A549 (cell line): ENCODE measurements around the gene FOXO1. TPM values are rescaled to one million over a fixed set of nuclear protein-coding genes. Genes with fewer than 3 reads are reported as not detected.

Experiments
- ATAC-seq, 2 experiments: fragments of 200-7000 bp in 1 of 2; fragments of >200 bp in 1 of 2; cut with Nextera tagmentation in 1 of 2; cut with Tn5 transposase in 1 of 2; 3 replicates each; pipeline versions ENCODE4 v1.8.0 to v1.9.1; 2018 to 2020; ENCODE audit warnings: mild to moderate bottlenecking in 1 of 2, moderate library complexity in 1 of 2
- CTCF ChIA-PET: fragments of 300-600 bp; sonication (Branson Sonifier 250); formaldehyde crosslinking; extraction: SDS; loops from one replicate; lab custom pipeline; 2021; ENCODE audit warnings: antibody characterized with exemption, inconsistent platforms; lab: Yijun Ruan, JAX
- POLR2A ChIA-PET: fragments of 350-600 bp; formaldehyde crosslinking; extraction: SDS; loops from one replicate; lab custom pipeline; 2021; ENCODE audit warnings: antibody characterized with exemption, inconsistent platforms; lab: Yijun Ruan, JAX
- DNase-seq, 2 experiments: peaks; one replicate each; pipeline versions ENCODE4 v3.0.0 to v3.0.0-alpha.2; 2011 to 2016; ENCODE audit warnings: low read depth in 1 of 2, low spot score in 1 of 2
- FAIRE-seq: peaks from 2 replicates; lab custom pipeline; 2011; peaks lifted over from hg19 to GRCh38; lab: Jason Lieb, UNC
- H3K27ac ChIP-seq, 2 experiments: fragments of >200 bp; sonication (Bioruptor Twin); formaldehyde crosslinking; 3 replicates each; pipeline ENCODE4 v1.5.1; 2016 to 2017
- H3K4me1 ChIP-seq: fragments of >200 bp; sonication (Bioruptor Twin); formaldehyde crosslinking; 3 replicates; pipeline ENCODE4 v1.6.1; 2016
- H3K4me2 ChIP-seq: fragments of >200 bp; sonication (Bioruptor Twin); formaldehyde crosslinking; 3 replicates; pipeline ENCODE4 v1.6.1; 2016
- H3K4me3 ChIP-seq: fragments of >200 bp; sonication (Bioruptor Twin); formaldehyde crosslinking; 3 replicates; pipeline ENCODE4 v1.5.1; 2016
- H3K9me3 ChIP-seq: fragments of >200 bp; sonication (Bioruptor Twin); formaldehyde crosslinking; 3 replicates; pipeline ENCODE4 v1.6.1; 2016
- CBX2 ChIP-seq: fragments of 200-600 bp; sonication (generic); IDR thresholded peaks from 2 replicates; pipeline ENCODE4 v1.6.1; 2016; ENCODE audit warnings: low read depth, mild to moderate bottlenecking, borderline replicate concordance
- CTCF ChIP-seq: fragments of >200 bp; sonication (Bioruptor Twin); formaldehyde crosslinking; IDR thresholded peaks from 3 replicates; pipeline ENCODE4 v1.5.1; 2016
- ELK1 ChIP-seq: fragments of 150-350 bp; IDR thresholded peaks from 2 replicates; pipeline ENCODE4 v1.6.1; 2014; ENCODE audit warnings: low read depth, mild to moderate bottlenecking, low read length
- GATA3 ChIP-seq: IDR thresholded peaks from 2 replicates; pipeline ENCODE4 v1.6.1; 2012; ENCODE audit warnings: borderline replicate concordance
- HOXA7 ChIP-seq: fragments of 250-450 bp; sonication (Bioruptor Pico); IDR thresholded peaks from 2 replicates; pipeline ENCODE4 v1.5.0; 2020; ENCODE audit warnings: mild to moderate bottlenecking, moderate library complexity
- JUNB ChIP-seq: fragments of >200 bp; sonication (Bioruptor Twin); formaldehyde crosslinking; IDR thresholded peaks from 2 replicates; pipeline ENCODE4 v1.6.1; 2016
- KDM1A ChIP-seq: fragments of 200-600 bp; sonication (generic); IDR thresholded peaks from 2 replicates; pipeline ENCODE4 v1.6.1; 2016; ENCODE audit warnings: low read depth, mild to moderate bottlenecking
- KDM5A ChIP-seq: fragments of 200-600 bp; sonication (generic); IDR thresholded peaks from 2 replicates; pipeline ENCODE4 v1.6.1; 2016; ENCODE audit warnings: antibody characterized with exemption, mild to moderate bottlenecking
- MAX ChIP-seq: IDR thresholded peaks from 2 replicates; pipeline ENCODE4 v1.6.1; 2012
- NR3C1 ChIP-seq: fragments of >200 bp; sonication (Bioruptor Twin); formaldehyde crosslinking; IDR thresholded peaks from 3 replicates; pipeline ENCODE4 v1.6.1; 2017
- PBX3 ChIP-seq: IDR thresholded peaks from 2 replicates; pipeline ENCODE4 v1.6.1; 2012
- POLR2AphosphoS2 ChIP-seq: conservative IDR thresholded peaks from 2 replicates; pipeline ENCODE4 v1.6.1; 2012; ENCODE audit warnings: low read length, improper control_type of control experiment, inconsistent platforms
- RAD21 ChIP-seq, 2 experiments: fragments of >200 bp in 1 of 2; sonication (Bioruptor Twin) in 1 of 2; formaldehyde crosslinking in 1 of 2; IDR thresholded peaks in 1 of 2; conservative IDR thresholded peaks in 1 of 2; 2 replicates in 1 of 2; 3 replicates in 1 of 2; pipeline ENCODE4 v1.6.1; 2012 to 2018; ENCODE audit warnings: inconsistent platforms in 1 of 2
- RARB ChIP-seq: fragments of 250-450 bp; sonication (Bioruptor Pico); IDR thresholded peaks from 2 replicates; pipeline ENCODE4 v1.8.0; 2021; ENCODE audit warnings: mild to moderate bottlenecking, moderate library complexity
- RCOR1 ChIP-seq: fragments of 150-350 bp; IDR thresholded peaks from 2 replicates; pipeline ENCODE4 v1.6.1; 2014; ENCODE audit warnings: antibody characterized with exemption, low read length, low read depth
- REST ChIP-seq: fragments of 200-600 bp; sonication (generic); IDR thresholded peaks from 2 replicates; pipeline ENCODE4 v1.6.1; 2016; ENCODE audit warnings: antibody characterized with exemption, mild to moderate bottlenecking, moderate library complexity
- RNF2 ChIP-seq: fragments of 200-600 bp; sonication (generic); IDR thresholded peaks from 2 replicates; pipeline ENCODE4 v1.6.1; 2016; ENCODE audit warnings: low read depth, mild to moderate bottlenecking, antibody characterized with exemption, moderate library complexity, borderline replicate concordance
- ZFP36 ChIP-seq: fragments of 450-650 bp; IDR thresholded peaks from 2 replicates; pipeline ENCODE4 v1.6.1; 2014; ENCODE audit warnings: borderline replicate concordance; ENCODE audit not compliant: partially characterized antibody
- ZNF302 ChIP-seq: fragments of 250-450 bp; sonication (Bioruptor Pico); IDR thresholded peaks from 2 replicates; pipeline ENCODE4 v1.9.0; 2021; ENCODE audit warnings: inconsistent platforms, mild to moderate bottlenecking, moderate library complexity
- ZSCAN20 ChIP-seq: fragments of 250-450 bp; sonication (Bioruptor Pico); IDR thresholded peaks from 2 replicates; pipeline ENCODE4 v1.8.0; 2022; ENCODE audit warnings: mild to moderate bottlenecking, moderate library complexity
- WGBS: methylation state at CpG from one replicate; pipeline ENCODE4 v1.1.6; 2017; ENCODE audit errors: missing lambda C conversion rate; 5-methylcytosine and 5-hydroxymethylcytosine counted together
- polyA plus RNA-seq, 4 experiments: library from polyadenylated mRNA; depleted of rRNA in 3 of 4; stranded (reverse); fragments of >200 nt; fragmentation: RNase III in 1 of 4; extraction: RNeasy Plus Mini Kit Qiagen cat#74134 plus additional on column Dnase treatment in 1 of 4; gene quantifications; 2 replicates in 3 of 4; 3 replicates in 1 of 4; pipeline ENCODE4 v1.2.3, GENCODE V29; 2011 to 2017

The FOXO1 gene
- polyA plus RNA-seq, 2 of the 4 experiments (the other 2 are of a cell fraction), result 2.2 to 3.6 TPM

GRCh38 chr13:40537146-40537895 lies 129.1 kb downstream of the FOXO1 start:
- H3K9me3 ChIP-seq, result no peaks in the 10 kb centered on the region
- POLR2A ChIA-PET, result interaction anchor here (0.7 kb wide), 1 partner anchor 34 kb away, joined by 3 read pairs; no protein-coding TSS in a partner anchor
- no peak overlapping the region for H3K4me3 ChIP-seq
- H3K27ac ChIP-seq, result peak overlapping the region; percentile 35 to 71; a peak in 5 of 6 replicates
- peaks cover 30% of the 10 kb centered on the region for H3K4me1 ChIP-seq
- DNase-seq, result no peak
- TF ChIP-seq RAD21 (conservative IDR thresholded peaks at IDR 0.05 in 1 of 2, IDR thresholded peaks at IDR 0.05 in 1 of 2) (no peak), RARB (no peak), KDM1A (no peak), REST (no peak), POLR2AphosphoS2 (no peak), PBX3 (no peak), JUNB (no peak), ZFP36 (no peak), ELK1 (no peak), ZSCAN20 (CRISPR knock-in tag) (no peak), GATA3 (no peak), CTCF (no peak), KDM5A (no peak), NR3C1 (no peak)
- CTCF ChIA-PET, result interaction anchor here (1.4 to 1.6 kb wide), 2 partner anchors 10 to 92 kb away, joined by 3 read pairs; no protein-coding TSS in a partner anchor
- FAIRE-seq, result no peak
- 72% methylated on average over 8 of the region's 13 CpGs for WGBS
- peak overlapping the region; percentile 36; the same call in 2 of the 3 replicates for H3K4me2 ChIP-seq
- ATAC-seq, result no peak

DNA sequence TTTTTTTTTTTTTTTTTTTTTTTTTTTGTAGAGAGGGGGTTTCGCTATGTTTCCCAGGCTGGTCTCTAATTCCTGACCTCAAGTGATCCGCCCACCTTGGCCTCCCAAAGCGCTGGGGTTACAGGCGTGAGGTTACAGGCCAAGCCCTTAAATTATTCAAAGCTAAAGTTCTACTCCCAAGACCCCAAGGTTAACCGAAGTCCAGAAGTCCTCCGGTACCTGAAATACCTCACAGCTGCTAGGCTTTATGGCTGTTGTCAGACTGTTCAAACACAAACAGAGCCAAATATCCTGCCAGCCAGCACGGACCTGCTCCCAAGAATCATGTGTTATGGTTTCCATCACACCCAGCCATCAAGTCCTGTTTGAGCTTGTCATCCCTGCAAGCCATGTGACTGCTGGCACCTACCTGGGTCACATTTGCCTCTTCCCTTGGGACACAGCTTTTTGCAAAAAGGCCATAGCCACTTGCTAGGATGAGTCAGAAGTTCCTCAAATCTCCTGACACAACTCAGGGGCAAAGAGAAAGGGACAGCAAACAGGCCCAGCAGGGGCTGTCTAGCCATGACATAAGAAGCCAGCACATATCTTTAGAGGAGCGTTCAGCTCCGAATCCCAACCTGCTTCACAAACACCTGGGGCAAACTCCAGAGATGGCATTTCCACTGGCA lies 129.9 kb downstream of the FOXO1 start:
- no peaks in the 10 kb centered on the region for H3K9me3 ChIP-seq
- peak overlapping the region; percentile 35 to 71; a peak in 5 of 6 replicates for H3K27ac ChIP-seq
- peak in 1 of 2 experiments; percentile 30 for DNase-seq
- ATAC-seq, result no peak
- 78% methylated on average over 9 of the region's 9 CpGs for WGBS
- H3K4me1 ChIP-seq, result peaks cover 30% of the 10 kb centered on the region
- peak overlapping the region; percentile 36; the same call in 2 of the 3 replicates for H3K4me2 ChIP-seq
- TF ChIP-seq CBX2 (no peak), ZNF302 (CRISPR knock-in tag) (no peak), HOXA7 (CRISPR knock-in tag) (no peak), RCOR1 (no peak), MAX (no peak), RNF2 (no peak)
- ChIA-PET POLR2A (no interaction called here), CTCF (interaction anchor here (1.4 kb wide), 1 partner anchor 11 kb away, joined by 3 read pairs; no protein-coding TSS in a partner anchor)
- no peak overlapping the region for H3K4me3 ChIP-seq
- no peak for FAIRE-seq
